Activated T-helper 1 cell treated with Interleukin-2 at 50 U/mL for 16 hours (primary cell): ENCODE results near the gene INTU.
"Not testable (repeated sequence)": the region's sequence is repeated elsewhere in the genome, so short reads cannot be mapped to it uniquely, and the experiment has no call there.

Experiments
- DNase-seq: peaks from one replicate; pipeline ENCODE4 v3.0.0-alpha.2; 2020; ENCODE audit warnings: low read depth

The INTU gene

GRCh38 chr4:127632420-127633403 lies at the start of gene INTU:
Gene INTU, plus strand, starts transcription at chr4:127632957. Its CDS starts 78 bp downstream, at chr4:127633035.
- no peak for DNase-seq

- DNase-seq, result not testable (repeated sequence)
Observed at GRCh38 chr4:127586496-127586895, 46.3 kb upstream of the INTU start.

GRCh38 chr4:127586922-127587571 lies 45.7 kb upstream of the INTU start:
- no peak for DNase-seq

GRCh38 chr4:127589153-127589552 lies 43.6 kb upstream of the INTU start:
- DNase-seq, result not testable (repeated sequence)

- DNase-seq, result no peak
Observed at GRCh38 chr4:127598656-127599055, 34.1 kb upstream of the INTU start.

- DNase-seq, result no peak
Observed at GRCh38 chr4:127601029-127601428, 31.7 kb upstream of the INTU start.

- no peak for DNase-seq
Observed at GRCh38 chr4:127604949-127605709, 27.6 kb upstream of the INTU start.

GRCh38 chr4:127606823-127607222 lies 25.9 kb upstream of the INTU start:
- DNase-seq, result no peak

GRCh38 chr4:127609484-127609883 lies 23.3 kb upstream of the INTU start:
- DNase-seq, result no peak

GRCh38 chr4:127610488-127610887 lies 22.3 kb upstream of the INTU start:
- DNase-seq, result no peak

- DNase-seq, result no peak
Observed at GRCh38 chr4:127616898-127617297, 15.9 kb upstream of the INTU start.

GRCh38 chr4:127618427-127618826 lies 14.3 kb upstream of the INTU start:
- DNase-seq, result no peak

GRCh38 chr4:127622621-127622920 lies 10.2 kb upstream of the INTU start:
- no peak for DNase-seq

- DNase-seq, result no peak
Observed at GRCh38 chr4:127622921-127623796, 9.6 kb upstream of the INTU start.

GRCh38 chr4:127623797-127624083 lies 9.0 kb upstream of the INTU start:
- DNase-seq, result no peak

- no peak for DNase-seq
Observed at GRCh38 chr4:127624173-127624572, 8.6 kb upstream of the INTU start.

GRCh38 chr4:127629371-127629770 lies 3.4 kb upstream of the INTU start:
- DNase-seq, result no peak

GRCh38 chr4:127630152-127630551 lies 2.6 kb upstream of the INTU start:
- DNase-seq, result no peak

GRCh38 chr4:127631420-127631819 lies 1.3 kb upstream of the INTU start:
- DNase-seq, result no peak

GRCh38 chr4:127634181-127634580 lies 1.4 kb downstream of the INTU start:
- DNase-seq, result no peak

GRCh38 chr4:127641524-127641923 lies 8.8 kb downstream of the INTU start:
- no peak for DNase-seq

- DNase-seq, result no peak
Observed at GRCh38 chr4:127642169-127642568, 9.4 kb downstream of the INTU start.
